ENCODE data around the gene CTNNA1. TPM values are rescaled to one million over a fixed set of nuclear protein-coding genes. Genes with fewer than 3 reads are reported as not detected.
A peak's percentile ranks its signal among the peaks of the same experiment; 100 is the strongest.

CTNNA1 gene
- total and polyA plus RNA-seq, 9 of the 15 experiments (the other 6 are each of a cell fraction or from before 2014, with no cell fraction given), result 29.6 to 117 (median 89.1) TPM

DNA sequence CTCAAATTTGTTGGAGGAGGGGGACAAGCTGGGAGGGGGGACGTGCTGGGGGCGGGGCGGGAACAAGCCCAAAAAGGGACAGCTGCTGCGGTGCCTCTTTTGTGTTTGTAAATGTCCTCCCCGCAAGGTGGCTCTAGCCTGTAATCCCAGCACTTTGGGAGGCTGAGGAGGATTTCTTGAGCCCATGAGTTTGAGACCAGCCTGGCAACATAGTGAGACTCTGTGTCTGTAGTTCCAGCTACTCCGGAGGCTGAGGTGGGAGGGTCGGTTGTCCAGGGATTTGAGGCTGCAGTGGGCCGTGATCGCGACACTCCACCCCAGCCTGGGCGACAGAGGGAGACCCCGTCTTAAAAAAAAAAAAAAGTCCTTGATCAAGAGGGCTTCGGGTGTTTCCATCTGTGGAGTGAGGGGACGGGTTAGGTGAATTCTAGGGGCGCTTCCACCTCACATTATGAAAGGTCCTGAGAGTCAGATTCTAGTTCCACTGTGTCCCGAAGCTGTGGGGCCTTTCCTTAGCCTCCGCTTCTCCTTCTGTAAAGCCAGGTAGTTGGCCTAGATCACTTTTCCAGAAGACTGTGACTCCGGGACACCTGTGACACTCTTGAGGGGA is 779 bp upstream of the CTNNA1 start (continued):
- TF ChIP-seq CBX5 (IDR thresholded peaks at IDR 0.05; ENCODE audit: borderline replicate concordance, low read depth) (no peak), OTX1 (CRISPR knock-in tag; IDR thresholded peaks at IDR 0.05) (no peak), E2F3 (CRISPR knock-in tag; IDR thresholded peaks at IDR 0.05) (no peak), ZNF766 (CRISPR knock-in tag; conservative IDR thresholded peaks at IDR 0.05) (0 out of 2 replicates have a peak, but pooled peaks have one; percentile 71), ARNT (IDR thresholded peaks at IDR 0.05) (no peak), NFIC (IDR thresholded peaks at IDR 0.05) (no peak), GABPB1 (CRISPR knock-in tag; IDR thresholded peaks at IDR 0.05) (no peak), JUNB (CRISPR knock-in tag; conservative IDR thresholded peaks at IDR 0.05) (no peak), NCOA4 (IDR thresholded peaks at IDR 0.05; ENCODE audit: partially characterized antibody) (no peak)
- TF ChIP-seq, protein P1, sequence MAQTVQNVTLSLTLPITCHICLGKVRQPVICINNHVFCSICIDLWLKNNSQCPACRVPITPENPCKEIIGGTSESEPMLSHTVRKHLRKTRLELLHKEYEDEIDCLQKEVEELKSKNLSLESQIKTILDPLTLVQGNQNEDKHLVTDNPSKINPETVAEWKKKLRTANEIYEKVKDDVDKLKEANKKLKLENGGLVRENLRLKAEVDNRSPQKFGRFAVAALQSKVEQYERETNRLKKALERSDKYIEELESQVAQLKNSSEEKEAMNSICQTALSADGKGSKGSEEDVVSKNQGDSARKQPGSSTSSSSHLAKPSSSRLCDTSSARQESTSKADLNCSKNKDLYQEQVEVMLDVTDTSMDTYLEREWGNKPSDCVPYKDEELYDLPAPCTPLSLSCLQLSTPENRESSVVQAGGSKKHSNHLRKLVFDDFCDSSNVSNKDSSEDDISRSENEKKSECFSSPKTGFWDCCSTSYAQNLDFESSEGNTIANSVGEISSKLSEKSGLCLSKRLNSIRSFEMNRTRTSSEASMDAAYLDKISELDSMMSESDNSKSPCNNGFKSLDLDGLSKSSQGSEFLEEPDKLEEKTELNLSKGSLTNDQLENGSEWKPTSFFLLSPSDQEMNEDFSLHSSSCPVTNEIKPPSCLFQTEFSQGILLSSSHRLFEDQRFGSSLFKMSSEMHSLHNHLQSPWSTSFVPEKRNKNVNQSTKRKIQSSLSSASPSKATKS (CRISPR knock-in tag; IDR thresholded peaks at IDR 0.05), result no peak
- TF ChIP-seq, protein P2, sequence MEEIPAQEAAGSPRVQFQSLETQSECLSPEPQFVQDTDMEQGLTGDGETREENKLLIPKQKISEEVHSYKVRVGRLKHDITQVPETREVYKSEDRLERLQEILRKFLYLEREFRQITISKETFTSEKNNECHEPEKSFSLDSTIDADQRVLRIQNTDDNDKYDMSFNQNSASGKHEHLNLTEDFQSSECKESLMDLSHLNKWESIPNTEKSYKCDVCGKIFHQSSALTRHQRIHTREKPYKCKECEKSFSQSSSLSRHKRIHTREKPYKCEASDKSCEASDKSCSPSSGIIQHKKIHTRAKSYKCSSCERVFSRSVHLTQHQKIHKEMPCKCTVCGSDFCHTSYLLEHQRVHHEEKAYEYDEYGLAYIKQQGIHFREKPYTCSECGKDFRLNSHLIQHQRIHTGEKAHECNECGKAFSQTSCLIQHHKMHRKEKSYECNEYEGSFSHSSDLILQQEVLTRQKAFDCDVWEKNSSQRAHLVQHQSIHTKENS (CRISPR knock-in tag; IDR thresholded peaks at IDR 0.05), result no peak
- TF ChIP-seq, protein P3, sequence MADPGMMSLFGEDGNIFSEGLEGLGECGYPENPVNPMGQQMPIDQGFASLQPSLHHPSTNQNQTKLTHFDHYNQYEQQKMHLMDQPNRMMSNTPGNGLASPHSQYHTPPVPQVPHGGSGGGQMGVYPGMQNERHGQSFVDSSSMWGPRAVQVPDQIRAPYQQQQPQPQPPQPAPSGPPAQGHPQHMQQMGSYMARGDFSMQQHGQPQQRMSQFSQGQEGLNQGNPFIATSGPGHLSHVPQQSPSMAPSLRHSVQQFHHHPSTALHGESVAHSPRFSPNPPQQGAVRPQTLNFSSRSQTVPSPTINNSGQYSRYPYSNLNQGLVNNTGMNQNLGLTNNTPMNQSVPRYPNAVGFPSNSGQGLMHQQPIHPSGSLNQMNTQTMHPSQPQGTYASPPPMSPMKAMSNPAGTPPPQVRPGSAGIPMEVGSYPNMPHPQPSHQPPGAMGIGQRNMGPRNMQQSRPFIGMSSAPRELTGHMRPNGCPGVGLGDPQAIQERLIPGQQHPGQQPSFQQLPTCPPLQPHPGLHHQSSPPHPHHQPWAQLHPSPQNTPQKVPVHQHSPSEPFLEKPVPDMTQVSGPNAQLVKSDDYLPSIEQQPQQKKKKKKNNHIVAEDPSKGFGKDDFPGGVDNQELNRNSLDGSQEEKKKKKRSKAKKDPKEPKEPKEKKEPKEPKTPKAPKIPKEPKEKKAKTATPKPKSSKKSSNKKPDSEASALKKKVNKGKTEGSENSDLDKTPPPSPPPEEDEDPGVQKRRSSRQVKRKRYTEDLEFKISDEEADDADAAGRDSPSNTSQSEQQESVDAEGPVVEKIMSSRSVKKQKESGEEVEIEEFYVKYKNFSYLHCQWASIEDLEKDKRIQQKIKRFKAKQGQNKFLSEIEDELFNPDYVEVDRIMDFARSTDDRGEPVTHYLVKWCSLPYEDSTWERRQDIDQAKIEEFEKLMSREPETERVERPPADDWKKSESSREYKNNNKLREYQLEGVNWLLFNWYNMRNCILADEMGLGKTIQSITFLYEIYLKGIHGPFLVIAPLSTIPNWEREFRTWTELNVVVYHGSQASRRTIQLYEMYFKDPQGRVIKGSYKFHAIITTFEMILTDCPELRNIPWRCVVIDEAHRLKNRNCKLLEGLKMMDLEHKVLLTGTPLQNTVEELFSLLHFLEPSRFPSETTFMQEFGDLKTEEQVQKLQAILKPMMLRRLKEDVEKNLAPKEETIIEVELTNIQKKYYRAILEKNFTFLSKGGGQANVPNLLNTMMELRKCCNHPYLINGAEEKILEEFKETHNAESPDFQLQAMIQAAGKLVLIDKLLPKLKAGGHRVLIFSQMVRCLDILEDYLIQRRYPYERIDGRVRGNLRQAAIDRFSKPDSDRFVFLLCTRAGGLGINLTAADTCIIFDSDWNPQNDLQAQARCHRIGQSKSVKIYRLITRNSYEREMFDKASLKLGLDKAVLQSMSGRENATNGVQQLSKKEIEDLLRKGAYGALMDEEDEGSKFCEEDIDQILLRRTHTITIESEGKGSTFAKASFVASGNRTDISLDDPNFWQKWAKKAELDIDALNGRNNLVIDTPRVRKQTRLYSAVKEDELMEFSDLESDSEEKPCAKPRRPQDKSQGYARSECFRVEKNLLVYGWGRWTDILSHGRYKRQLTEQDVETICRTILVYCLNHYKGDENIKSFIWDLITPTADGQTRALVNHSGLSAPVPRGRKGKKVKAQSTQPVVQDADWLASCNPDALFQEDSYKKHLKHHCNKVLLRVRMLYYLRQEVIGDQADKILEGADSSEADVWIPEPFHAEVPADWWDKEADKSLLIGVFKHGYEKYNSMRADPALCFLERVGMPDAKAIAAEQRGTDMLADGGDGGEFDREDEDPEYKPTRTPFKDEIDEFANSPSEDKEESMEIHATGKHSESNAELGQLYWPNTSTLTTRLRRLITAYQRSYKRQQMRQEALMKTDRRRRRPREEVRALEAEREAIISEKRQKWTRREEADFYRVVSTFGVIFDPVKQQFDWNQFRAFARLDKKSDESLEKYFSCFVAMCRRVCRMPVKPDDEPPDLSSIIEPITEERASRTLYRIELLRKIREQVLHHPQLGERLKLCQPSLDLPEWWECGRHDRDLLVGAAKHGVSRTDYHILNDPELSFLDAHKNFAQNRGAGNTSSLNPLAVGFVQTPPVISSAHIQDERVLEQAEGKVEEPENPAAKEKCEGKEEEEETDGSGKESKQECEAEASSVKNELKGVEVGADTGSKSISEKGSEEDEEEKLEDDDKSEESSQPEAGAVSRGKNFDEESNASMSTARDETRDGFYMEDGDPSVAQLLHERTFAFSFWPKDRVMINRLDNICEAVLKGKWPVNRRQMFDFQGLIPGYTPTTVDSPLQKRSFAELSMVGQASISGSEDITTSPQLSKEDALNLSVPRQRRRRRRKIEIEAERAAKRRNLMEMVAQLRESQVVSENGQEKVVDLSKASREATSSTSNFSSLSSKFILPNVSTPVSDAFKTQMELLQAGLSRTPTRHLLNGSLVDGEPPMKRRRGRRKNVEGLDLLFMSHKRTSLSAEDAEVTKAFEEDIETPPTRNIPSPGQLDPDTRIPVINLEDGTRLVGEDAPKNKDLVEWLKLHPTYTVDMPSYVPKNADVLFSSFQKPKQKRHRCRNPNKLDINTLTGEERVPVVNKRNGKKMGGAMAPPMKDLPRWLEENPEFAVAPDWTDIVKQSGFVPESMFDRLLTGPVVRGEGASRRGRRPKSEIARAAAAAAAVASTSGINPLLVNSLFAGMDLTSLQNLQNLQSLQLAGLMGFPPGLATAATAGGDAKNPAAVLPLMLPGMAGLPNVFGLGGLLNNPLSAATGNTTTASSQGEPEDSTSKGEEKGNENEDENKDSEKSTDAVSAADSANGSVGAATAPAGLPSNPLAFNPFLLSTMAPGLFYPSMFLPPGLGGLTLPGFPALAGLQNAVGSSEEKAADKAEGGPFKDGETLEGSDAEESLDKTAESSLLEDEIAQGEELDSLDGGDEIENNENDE (IDR thresholded peaks at IDR 0.05; ENCODE audit: low read depth, low read length), result no peak

Data from K562 (cell line).